GM12875 (cell line): ENCODE data around the gene CNTNAP2.

ENCODE experiments used
- H3K4me3 ChIP-seq: one replicate; pipeline ENCODE4 v1.5.1; 2011; ENCODE audit warnings: low read depth, low read length, control low read depth
- TF ChIP-seq, protein P1 (sequence below): IDR thresholded peaks from 2 replicates; pipeline ENCODE4 v1.5.1; 2011; ENCODE audit warnings: low read depth, mild to moderate bottlenecking, control low read depth, inconsistent platforms, low read length, moderate library complexity, borderline replicate concordance; ENCODE audit not compliant: insufficient read depth

The CNTNAP2 gene

DNA sequence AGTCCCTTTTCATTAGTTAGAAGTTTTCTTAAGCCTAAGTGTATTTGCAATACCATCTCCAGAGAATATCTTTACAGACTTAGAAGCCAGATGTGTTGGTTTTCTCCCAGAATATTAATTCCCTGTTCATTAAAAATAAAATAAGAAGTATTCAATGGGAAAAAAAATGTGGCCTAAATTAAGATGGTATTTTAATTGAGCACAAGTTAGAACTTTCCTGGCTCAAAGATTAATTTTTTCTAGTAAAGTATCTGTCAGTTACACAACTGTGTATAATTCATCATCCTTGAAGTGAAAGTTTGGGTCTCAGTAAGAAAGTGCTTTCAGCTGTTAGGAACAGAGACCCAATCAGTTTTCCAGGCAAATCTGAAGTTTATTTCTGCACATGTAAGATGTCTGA, 1294.5 kb downstream of the CNTNAP2 start:
- TF ChIP-seq, protein P1, sequence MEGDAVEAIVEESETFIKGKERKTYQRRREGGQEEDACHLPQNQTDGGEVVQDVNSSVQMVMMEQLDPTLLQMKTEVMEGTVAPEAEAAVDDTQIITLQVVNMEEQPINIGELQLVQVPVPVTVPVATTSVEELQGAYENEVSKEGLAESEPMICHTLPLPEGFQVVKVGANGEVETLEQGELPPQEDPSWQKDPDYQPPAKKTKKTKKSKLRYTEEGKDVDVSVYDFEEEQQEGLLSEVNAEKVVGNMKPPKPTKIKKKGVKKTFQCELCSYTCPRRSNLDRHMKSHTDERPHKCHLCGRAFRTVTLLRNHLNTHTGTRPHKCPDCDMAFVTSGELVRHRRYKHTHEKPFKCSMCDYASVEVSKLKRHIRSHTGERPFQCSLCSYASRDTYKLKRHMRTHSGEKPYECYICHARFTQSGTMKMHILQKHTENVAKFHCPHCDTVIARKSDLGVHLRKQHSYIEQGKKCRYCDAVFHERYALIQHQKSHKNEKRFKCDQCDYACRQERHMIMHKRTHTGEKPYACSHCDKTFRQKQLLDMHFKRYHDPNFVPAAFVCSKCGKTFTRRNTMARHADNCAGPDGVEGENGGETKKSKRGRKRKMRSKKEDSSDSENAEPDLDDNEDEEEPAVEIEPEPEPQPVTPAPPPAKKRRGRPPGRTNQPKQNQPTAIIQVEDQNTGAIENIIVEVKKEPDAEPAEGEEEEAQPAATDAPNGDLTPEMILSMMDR, result no peak
- H3K4me3 ChIP-seq, result no peak overlapping the region

DNA sequence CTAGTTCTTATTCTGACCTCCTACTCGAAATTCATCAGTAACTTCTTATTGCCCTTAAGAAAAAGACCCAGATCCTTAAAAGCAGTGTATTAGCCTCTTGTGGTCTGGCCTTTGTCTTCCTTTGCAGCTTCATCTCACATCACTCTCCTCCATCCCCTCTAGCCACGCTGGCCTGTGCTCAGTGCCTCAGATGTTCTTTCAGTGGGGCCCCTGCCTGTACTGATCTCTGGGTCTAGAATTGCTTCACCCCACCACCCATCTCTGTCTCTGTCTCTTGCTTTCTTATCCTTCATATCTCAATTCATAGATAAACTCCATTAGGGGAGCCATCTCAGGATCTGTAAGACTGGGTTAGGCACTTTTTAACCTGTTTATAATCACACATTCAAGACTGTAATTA, 1295.5 kb downstream of the CNTNAP2 start:
- TF ChIP-seq, protein P1, result no peak
- no peak overlapping the region for H3K4me3 ChIP-seq

GRCh38 chr7:147412782-147413556, 1296.4 kb downstream of the CNTNAP2 start:
- no peak overlapping the region for H3K4me3 ChIP-seq
- TF ChIP-seq, protein P1, result no peak

DNA sequence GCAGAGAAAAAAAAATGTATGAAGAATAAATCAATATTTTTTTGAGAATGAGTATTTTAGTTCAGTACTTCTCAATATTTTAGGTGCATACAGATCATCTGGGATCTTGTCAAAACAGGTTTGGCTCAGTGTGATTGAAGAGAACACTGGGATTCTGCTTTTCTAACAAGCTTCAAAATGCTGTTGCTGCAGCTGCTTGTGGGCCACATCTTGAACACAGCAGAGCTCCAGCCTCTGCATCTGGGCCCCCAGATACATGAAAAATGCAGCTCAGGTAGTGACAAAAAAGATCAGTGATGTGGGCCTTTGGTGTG, 1296.9 kb downstream of the CNTNAP2 start:
- TF ChIP-seq, protein P1, result no peak
- H3K4me3 ChIP-seq, result no peak overlapping the region

GRCh38 chr7:147415991-147416390, 1299.4 kb downstream of the CNTNAP2 start:
- TF ChIP-seq, protein P1, result no peak
- no peak overlapping the region for H3K4me3 ChIP-seq

- TF ChIP-seq, protein P1, result no peak
- H3K4me3 ChIP-seq, result no peak overlapping the region
Observed at GRCh38 chr7:147418966-147419365, 1302.4 kb downstream of the CNTNAP2 start.

- no peak overlapping the region for H3K4me3 ChIP-seq
- TF ChIP-seq, protein P1, result no peak
Observed at GRCh38 chr7:147423875-147424274, 1307.3 kb downstream of the CNTNAP2 start.
